OCI-LY3 (cell line): Measurements from ENCODE around the gene TBC1D2B.

Source experiments
- EZH2phosphoT487 ChIP-seq: fragments of 200-600 bp; shearing (Covaris generic); IDR thresholded peaks from 2 replicates; pipeline ENCODE4 v1.6.1; 2018; ENCODE audit warnings: antibody characterized with exemption, mixed run types, low read depth
- TF ChIP-seq, protein P1 (sequence below): fragments of 200-600, 300-600 bp; sonication (generic); IDR thresholded peaks from 2 replicates; pipeline ENCODE4 v1.5.1; 2014; ENCODE audit warnings: antibody characterized with exemption, low read length, low read depth

DNA sequence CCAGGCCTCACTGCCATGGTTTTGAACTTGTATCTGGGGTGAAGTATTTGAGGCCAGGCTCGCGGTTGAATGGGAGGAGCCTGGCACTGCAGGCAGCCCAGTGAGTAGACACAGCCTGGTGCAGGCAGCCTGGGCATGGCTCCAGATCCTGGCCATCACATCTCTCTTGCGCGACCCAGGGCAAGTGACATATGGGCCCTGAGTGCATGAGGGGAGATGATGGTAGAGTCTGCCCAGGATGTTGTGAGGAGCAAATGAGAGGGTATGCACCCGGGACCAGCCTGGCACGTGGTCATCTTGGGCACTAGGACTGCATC, 103.5 kb downstream of the TBC1D2B start:
- TF ChIP-seq, protein P1, sequence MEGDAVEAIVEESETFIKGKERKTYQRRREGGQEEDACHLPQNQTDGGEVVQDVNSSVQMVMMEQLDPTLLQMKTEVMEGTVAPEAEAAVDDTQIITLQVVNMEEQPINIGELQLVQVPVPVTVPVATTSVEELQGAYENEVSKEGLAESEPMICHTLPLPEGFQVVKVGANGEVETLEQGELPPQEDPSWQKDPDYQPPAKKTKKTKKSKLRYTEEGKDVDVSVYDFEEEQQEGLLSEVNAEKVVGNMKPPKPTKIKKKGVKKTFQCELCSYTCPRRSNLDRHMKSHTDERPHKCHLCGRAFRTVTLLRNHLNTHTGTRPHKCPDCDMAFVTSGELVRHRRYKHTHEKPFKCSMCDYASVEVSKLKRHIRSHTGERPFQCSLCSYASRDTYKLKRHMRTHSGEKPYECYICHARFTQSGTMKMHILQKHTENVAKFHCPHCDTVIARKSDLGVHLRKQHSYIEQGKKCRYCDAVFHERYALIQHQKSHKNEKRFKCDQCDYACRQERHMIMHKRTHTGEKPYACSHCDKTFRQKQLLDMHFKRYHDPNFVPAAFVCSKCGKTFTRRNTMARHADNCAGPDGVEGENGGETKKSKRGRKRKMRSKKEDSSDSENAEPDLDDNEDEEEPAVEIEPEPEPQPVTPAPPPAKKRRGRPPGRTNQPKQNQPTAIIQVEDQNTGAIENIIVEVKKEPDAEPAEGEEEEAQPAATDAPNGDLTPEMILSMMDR = no peak
- TF ChIP-seq EZH2phosphoT487 = no peak
